Measurements from ENCODE around the gene PTGR2. TPM values are rescaled to one million over a fixed set of nuclear protein-coding genes. Genes with fewer than 3 reads are reported as not detected.

PTGR2 gene
- total and polyA plus RNA-seq, 2 of the 8 experiments (the other 6 are each of a cell fraction or from before 2014, with no cell fraction given) = 6.0 to 17.5 TPM

GRCh38 chr14:73816393-73816816, 35.2 kb upstream of the PTGR2 start:
- H3K27ac ChIP-seq (ENCODE audit: low read depth, low read length) = no peak overlapping the region
- no peak overlapping the region for H2BK5ac ChIP-seq (ENCODE audit: low read depth, low read length)
- POLR2A ChIA-PET (ENCODE audit: partially characterized antibody) = interaction anchor here (0.8 kb wide), 1 partner anchor 38 kb away, joined by 4 read pairs; no protein-coding TSS in a partner anchor
- CTCF ChIA-PET (ENCODE audit: partially characterized antibody) = interaction anchor here (0.8 to 2.6 kb wide), 7 partner anchors 11 to 58 kb away, joined by 4 to 8 read pairs (median 5); no protein-coding TSS in a partner anchor
- H3K23me2 ChIP-seq (ENCODE audit: low read depth, low read length) = no peaks in the 10 kb centered on the region
- H2BK20ac ChIP-seq (ENCODE audit: low read length) = no peak overlapping the region
- no peak overlapping the region for H4K91ac ChIP-seq (replicated peaks; ENCODE audit: insufficient read length, low read length)
- no peak overlapping the region for H4K8ac ChIP-seq (ENCODE audit: extremely low read depth, insufficient read depth, low read length)
- H2AK5ac ChIP-seq (ENCODE audit: low read depth, low read length) = no peak overlapping the region
- H2BK15ac ChIP-seq (ENCODE audit: low read length) = no peak overlapping the region
- no peak overlapping the region for H3K56ac ChIP-seq (replicated peaks; ENCODE audit: insufficient read length, low read depth, low read length)
- TF ChIP-seq TEAD4 (IDR thresholded peaks at IDR 0.05; ENCODE audit: low read depth, low read length) (no peak), SRF (IDR thresholded peaks at IDR 0.05; ENCODE audit: low read depth, low read length) (no peak), BRCA1 (IDR thresholded peaks at IDR 0.05; ENCODE audit: low read depth, low read length) (no peak), JUN (IDR thresholded peaks at IDR 0.05; ENCODE audit: low read depth, low read length) (no peak), MAFK (IDR thresholded peaks at IDR 0.05; ENCODE audit: low read depth, low read length) (no peak), KDM4A (IDR thresholded peaks at IDR 0.05; ENCODE audit: low read depth, low read length, severe bottlenecking) (no peak), E2F6 (IDR thresholded peaks at IDR 0.05) (no peak), SIRT6 (IDR thresholded peaks at IDR 0.05; ENCODE audit: low read length) (no peak), TAF1 (IDR thresholded peaks at IDR 0.05; ENCODE audit: low read depth, low read length) (no peak), BACH1 (IDR thresholded peaks at IDR 0.05; ENCODE audit: low read length) (no peak), KDM1A (IDR thresholded peaks at IDR 0.05; ENCODE audit: borderline replicate concordance, low read length) (no peak)
- no peaks in the 10 kb centered on the region for H3K79me1 ChIP-seq (ENCODE audit: low read depth, low read length)
- no peak overlapping the region for H2AFZ ChIP-seq (ENCODE audit: low read length)
- H3K23ac ChIP-seq (ENCODE audit: insufficient read length) = no peak overlapping the region
- no peak overlapping the region for H3K9ac ChIP-seq (replicated peaks in 1 of 4; ENCODE audit: extremely low read depth in 1 of 4, low read depth in 3 of 4, low read length in 3 of 4)
- 90% methylated on average over 4 of the region's 4 CpGs; no CpG with 5 or more reads in 1 of the 2 experiments for WGBS, 2 experiments (ENCODE audit: extremely low coverage in 1 of 2, insufficient coverage in 1 of 2, insufficient read length in 1 of 2, insufficient replicate concordance in 2 of 2, low coverage in 1 of 2, low lambda C conversion rate in 2 of 2, missing lambda C conversion rate in 1 of 2)
- H2BK12ac ChIP-seq (ENCODE audit: low read depth, low read length) = no peak overlapping the region
- H4K20me1 ChIP-seq (replicated peaks in 1 of 2; ENCODE audit: control insufficient read depth in 1 of 2, insufficient read depth in 2 of 2, low read length in 2 of 2) = no peaks in the 10 kb centered on the region
- H3K4me3 ChIP-seq (ENCODE audit: extremely low read depth in 1 of 4, insufficient read depth in 2 of 4, low read depth in 3 of 4, low read length in 4 of 4) = no peak overlapping the region
- no peak overlapping the region for H3K4me2 ChIP-seq (ENCODE audit: insufficient read depth in 1 of 2, low read depth in 2 of 2, low read length in 2 of 2)
- H3K79me2 ChIP-seq (ENCODE audit: control insufficient read depth in 1 of 2, insufficient read depth in 2 of 2, low read length in 2 of 2) = no peaks in the 10 kb centered on the region
- no peaks in the 10 kb centered on the region for H3K4me1 ChIP-seq (replicated peaks in 1 of 4; ENCODE audit: control insufficient read depth in 3 of 4, insufficient read depth in 4 of 4, low read length in 3 of 4)
- no peak overlapping the region for H4K5ac ChIP-seq (ENCODE audit: insufficient read length, low read depth, low read length)
- H3K18ac ChIP-seq (ENCODE audit: extremely low read depth, low read length) = no peak overlapping the region
- no peaks in the 10 kb centered on the region for H3K36me3 ChIP-seq (ENCODE audit: control insufficient read depth in 2 of 4, insufficient read depth in 4 of 4, low read length in 3 of 4)
- H3K9me3 ChIP-seq (ENCODE audit: insufficient read depth in 2 of 2, low read depth in 1 of 2, low read length in 1 of 2) = no peaks in the 10 kb centered on the region
- FAIRE-seq (no peak), DNase-seq (ENCODE audit: low read depth in 1 of 2, low spot score in 2 of 2) (no peak)
- H3K14ac ChIP-seq (ENCODE audit: insufficient read length) = no peak overlapping the region
- H3K27me3 ChIP-seq (replicated peaks in 1 of 4; ENCODE audit: control insufficient read depth in 3 of 4, extremely low read depth in 1 of 4, insufficient read depth in 3 of 4, low read length in 3 of 4) = no peaks in the 10 kb centered on the region
- no peak overlapping the region for H3K4ac ChIP-seq (replicated peaks; ENCODE audit: insufficient read length, low read depth, low read length)
- H2BK120ac ChIP-seq (replicated peaks; ENCODE audit: low read depth, low read length) = no peak overlapping the region
